Liver (tissue), 9 donors: ENCODE measurements around the gene TMCO2. TPM values are rescaled to one million over a fixed set of nuclear protein-coding genes. Genes with fewer than 3 reads are reported as not detected.
"Not testable (repeated sequence)": the region's sequence is repeated elsewhere in the genome, so short reads cannot be mapped to it uniquely, and the experiment has no call there.

Experiments used
- DNase-seq: peaks from one replicate; pipeline ENCODE4 v3.0.0-alpha.2; 2017; ENCODE audit warnings: low spot score
- H3K27ac ChIP-seq, 2 donors: one replicate each; pipeline ENCODE4 v1.7.0; 2013; ENCODE audit warnings: inconsistent platforms in 2 of 2, low read length in 2 of 2, control low read depth in 1 of 2, low read depth in 1 of 2, mild to moderate bottlenecking in 1 of 2
- H3K27me3 ChIP-seq, 4 donors: one replicate each; pipeline versions ENCODE4 v1.6.1 to v1.7.0; 2013; ENCODE audit warnings: low read length in 3 of 4, inconsistent platforms in 1 of 4, mild to moderate bottlenecking in 1 of 4, moderate library complexity in 1 of 4; ENCODE audit not compliant: control insufficient read depth in 4 of 4, insufficient read depth in 4 of 4
- H3K36me3 ChIP-seq, 4 donors: one replicate each; pipeline versions ENCODE4 v1.6.1 to v1.7.0; 2013; ENCODE audit warnings: low read length in 3 of 4, mild to moderate bottlenecking in 3 of 4, low read depth in 1 of 4, moderate library complexity in 1 of 4; ENCODE audit not compliant: control insufficient read depth in 4 of 4, insufficient read depth in 3 of 4
- H3K4me1 ChIP-seq, 4 donors: one replicate each; pipeline versions ENCODE4 v1.6.1 to v1.7.0; 2013; ENCODE audit warnings: low read length in 3 of 4, mild to moderate bottlenecking in 3 of 4, moderate library complexity in 1 of 4; ENCODE audit not compliant: control insufficient read depth in 4 of 4, insufficient read depth in 4 of 4
- H3K4me3 ChIP-seq, 3 donors: one replicate each; pipeline versions ENCODE4 v1.6.1 to v1.7.0; 2013; ENCODE audit warnings: low read length in 3 of 3, control low read depth in 1 of 3, low read depth in 1 of 3, mild to moderate bottlenecking in 1 of 3
- H3K9ac ChIP-seq, 2 donors: one replicate each; pipeline ENCODE4 v1.7.0; 2013; ENCODE audit warnings: low read length in 2 of 2, mild to moderate bottlenecking in 2 of 2, moderate library complexity in 2 of 2, control low read depth in 1 of 2, low read depth in 1 of 2
- H3K9me3 ChIP-seq, 4 donors: one replicate each; pipeline versions ENCODE4 v1.6.1 to v1.7.0; 2013; ENCODE audit warnings: low read length in 3 of 4; ENCODE audit not compliant: control insufficient read depth in 4 of 4
- EGR1 ChIP-seq, 2 donors: IDR thresholded peaks; 2 replicates each; pipeline ENCODE4 v1.6.1; 2016 to 2018; ENCODE audit warnings: antibody characterized with exemption in 2 of 2, low read depth in 2 of 2
- FOXA1 ChIP-seq: IDR thresholded peaks from 2 replicates; pipeline ENCODE4 v1.6.1; 2016; ENCODE audit warnings: antibody characterized with exemption
- FOXA2 ChIP-seq: IDR thresholded peaks from 2 replicates; pipeline ENCODE4 v1.6.1; 2016; ENCODE audit warnings: antibody characterized with exemption
- GABPA ChIP-seq, 2 donors: IDR thresholded peaks in 1 of 2; conservative IDR thresholded peaks in 1 of 2; 2 replicates each; pipeline ENCODE4 v1.6.1; 2016; ENCODE audit warnings: antibody characterized with exemption in 2 of 2, mild to moderate bottlenecking in 1 of 2, moderate library complexity in 1 of 2
- HNF4A ChIP-seq, 2 donors: conservative IDR thresholded peaks; 2 replicates each; pipeline ENCODE4 v1.6.1; 2016; ENCODE audit warnings: antibody characterized with exemption in 2 of 2, mild to moderate bottlenecking in 2 of 2
- HNF4G ChIP-seq: IDR thresholded peaks from 2 replicates; pipeline ENCODE4 v1.6.1; 2016; ENCODE audit warnings: antibody characterized with exemption
- JUND ChIP-seq, 2 donors: IDR thresholded peaks; 2 replicates each; pipeline ENCODE4 v1.6.1; 2016; ENCODE audit warnings: antibody characterized with exemption in 2 of 2
- MAX ChIP-seq: IDR thresholded peaks from 2 replicates; pipeline ENCODE4 v1.6.1; 2016; ENCODE audit warnings: antibody characterized with exemption
- NR2F2 ChIP-seq: IDR thresholded peaks from 2 replicates; pipeline ENCODE4 v1.6.1; 2016; ENCODE audit warnings: antibody characterized with exemption
- RAD21 ChIP-seq, 2 donors: IDR thresholded peaks; 2 replicates each; pipeline ENCODE4 v1.6.1; 2016; ENCODE audit warnings: antibody characterized with exemption in 2 of 2, mild to moderate bottlenecking in 2 of 2
- RXRA ChIP-seq, 2 donors: IDR thresholded peaks; 2 replicates each; pipeline ENCODE4 v1.6.1; 2017 to 2018; ENCODE audit warnings: antibody characterized with exemption in 2 of 2, mild to moderate bottlenecking in 1 of 2
- SP1 ChIP-seq: IDR thresholded peaks from 2 replicates; pipeline ENCODE4 v1.6.1; 2018; ENCODE audit warnings: antibody characterized with exemption, mild to moderate bottlenecking
- TAF1 ChIP-seq: conservative IDR thresholded peaks from 2 replicates; pipeline ENCODE4 v1.6.1; 2016; ENCODE audit warnings: antibody characterized with exemption, mild to moderate bottlenecking
- YY1 ChIP-seq: IDR thresholded peaks from 2 replicates; pipeline ENCODE4 v1.6.1; 2016; ENCODE audit warnings: antibody characterized with exemption, mild to moderate bottlenecking
- WGBS: extraction: QIAGEN DNeasy Blood & Tissue Kit; methylation state at CpG from one replicate; pipeline ENCODE4 v1.1.7; 2013; 5-methylcytosine and 5-hydroxymethylcytosine counted together
- polyA plus RNA-seq, 2 donors: library from polyadenylated mRNA; stranded (reverse) in 1 of 2; unstranded in 1 of 2; fragments of 200-250 nt in 1 of 2; fragments of >200 nt in 1 of 2; fragmentation: Nextera tagmentation in 1 of 2; extraction: Ambion mirVana in 1 of 2; gene quantifications; one replicate each; pipeline versions ENCODE4 v1.2.1 to v1.2.3, GENCODE V29; 2013 to 2015
- total RNA-seq, 2 donors: library from RNA; depleted of rRNA; stranded (reverse); fragments of >200 nt; gene quantifications; one replicate each; pipeline ENCODE4 v1.2.3, GENCODE V29; 2014
- TF ChIP-seq, protein P1 (sequence below): IDR thresholded peaks from 2 replicates; pipeline ENCODE4 v1.6.1; 2016; ENCODE audit warnings: antibody characterized with exemption
- TF ChIP-seq, protein P2 (sequence below): IDR thresholded peaks from 2 replicates; pipeline ENCODE4 v1.6.1; 2016; ENCODE audit warnings: antibody characterized with exemption, mild to moderate bottlenecking
- TF ChIP-seq, protein P3 (sequence below): IDR thresholded peaks from 2 replicates; pipeline ENCODE4 v1.6.1; 2016; ENCODE audit warnings: antibody characterized with exemption
- donor health status: healthy.
- donor health status: healthy.
- donor health status: healthy.
- donor health status: healthy.
- donor health status: healthy.

TMCO2 gene
- total and polyA plus RNA-seq, 4 donors: not detected

GRCh38 chr1:40218333-40218732 lies 29.4 kb upstream of the TMCO2 start:
- H3K9me3 ChIP-seq: no peaks in the 10 kb centered on the region
- H3K4me3 ChIP-seq: no peak overlapping the region
- 97% methylated on average over 5 of the region's 5 CpGs for WGBS
- H3K36me3 ChIP-seq: peaks cover 2 to 5% (median 2%) of the 10 kb centered on the region in 4 donors
- H3K4me1 ChIP-seq: no peaks in the 10 kb centered on the region
- H3K27me3 ChIP-seq: no peaks in the 10 kb centered on the region
- no peak for DNase-seq
- no peak overlapping the region for H3K9ac ChIP-seq
- H3K27ac ChIP-seq: no peak overlapping the region
- TF ChIP-seq FOXA1: no peak
- TF ChIP-seq RAD21 (IDR thresholded peaks at IDR 0.05): no peak
- no peak for TF ChIP-seq HNF4G
- TF ChIP-seq JUND (IDR thresholded peaks at IDR 0.05): no peak
- TF ChIP-seq TAF1: no peak
- no peak for TF ChIP-seq EGR1 (IDR thresholded peaks at IDR 0.05; ENCODE audit: low read depth in 2 of 2)
- no peak for TF ChIP-seq HNF4A (conservative IDR thresholded peaks at IDR 0.05)
- TF ChIP-seq MAX: no peak
- TF ChIP-seq, protein P1, sequence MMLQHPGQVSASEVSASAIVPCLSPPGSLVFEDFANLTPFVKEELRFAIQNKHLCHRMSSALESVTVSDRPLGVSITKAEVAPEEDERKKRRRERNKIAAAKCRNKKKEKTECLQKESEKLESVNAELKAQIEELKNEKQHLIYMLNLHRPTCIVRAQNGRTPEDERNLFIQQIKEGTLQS: no peak
- TF ChIP-seq, protein P2, sequence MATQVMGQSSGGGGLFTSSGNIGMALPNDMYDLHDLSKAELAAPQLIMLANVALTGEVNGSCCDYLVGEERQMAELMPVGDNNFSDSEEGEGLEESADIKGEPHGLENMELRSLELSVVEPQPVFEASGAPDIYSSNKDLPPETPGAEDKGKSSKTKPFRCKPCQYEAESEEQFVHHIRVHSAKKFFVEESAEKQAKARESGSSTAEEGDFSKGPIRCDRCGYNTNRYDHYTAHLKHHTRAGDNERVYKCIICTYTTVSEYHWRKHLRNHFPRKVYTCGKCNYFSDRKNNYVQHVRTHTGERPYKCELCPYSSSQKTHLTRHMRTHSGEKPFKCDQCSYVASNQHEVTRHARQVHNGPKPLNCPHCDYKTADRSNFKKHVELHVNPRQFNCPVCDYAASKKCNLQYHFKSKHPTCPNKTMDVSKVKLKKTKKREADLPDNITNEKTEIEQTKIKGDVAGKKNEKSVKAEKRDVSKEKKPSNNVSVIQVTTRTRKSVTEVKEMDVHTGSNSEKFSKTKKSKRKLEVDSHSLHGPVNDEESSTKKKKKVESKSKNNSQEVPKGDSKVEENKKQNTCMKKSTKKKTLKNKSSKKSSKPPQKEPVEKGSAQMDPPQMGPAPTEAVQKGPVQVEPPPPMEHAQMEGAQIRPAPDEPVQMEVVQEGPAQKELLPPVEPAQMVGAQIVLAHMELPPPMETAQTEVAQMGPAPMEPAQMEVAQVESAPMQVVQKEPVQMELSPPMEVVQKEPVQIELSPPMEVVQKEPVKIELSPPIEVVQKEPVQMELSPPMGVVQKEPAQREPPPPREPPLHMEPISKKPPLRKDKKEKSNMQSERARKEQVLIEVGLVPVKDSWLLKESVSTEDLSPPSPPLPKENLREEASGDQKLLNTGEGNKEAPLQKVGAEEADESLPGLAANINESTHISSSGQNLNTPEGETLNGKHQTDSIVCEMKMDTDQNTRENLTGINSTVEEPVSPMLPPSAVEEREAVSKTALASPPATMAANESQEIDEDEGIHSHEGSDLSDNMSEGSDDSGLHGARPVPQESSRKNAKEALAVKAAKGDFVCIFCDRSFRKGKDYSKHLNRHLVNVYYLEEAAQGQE: no peak
- TF ChIP-seq FOXA2: no peak
- no peak for TF ChIP-seq GABPA (IDR thresholded peaks at IDR 0.05 in 1 of 2, conservative IDR thresholded peaks at IDR 0.05 in 1 of 2)
- TF ChIP-seq SP1: no peak
- TF ChIP-seq YY1: no peak
- TF ChIP-seq, protein P3, sequence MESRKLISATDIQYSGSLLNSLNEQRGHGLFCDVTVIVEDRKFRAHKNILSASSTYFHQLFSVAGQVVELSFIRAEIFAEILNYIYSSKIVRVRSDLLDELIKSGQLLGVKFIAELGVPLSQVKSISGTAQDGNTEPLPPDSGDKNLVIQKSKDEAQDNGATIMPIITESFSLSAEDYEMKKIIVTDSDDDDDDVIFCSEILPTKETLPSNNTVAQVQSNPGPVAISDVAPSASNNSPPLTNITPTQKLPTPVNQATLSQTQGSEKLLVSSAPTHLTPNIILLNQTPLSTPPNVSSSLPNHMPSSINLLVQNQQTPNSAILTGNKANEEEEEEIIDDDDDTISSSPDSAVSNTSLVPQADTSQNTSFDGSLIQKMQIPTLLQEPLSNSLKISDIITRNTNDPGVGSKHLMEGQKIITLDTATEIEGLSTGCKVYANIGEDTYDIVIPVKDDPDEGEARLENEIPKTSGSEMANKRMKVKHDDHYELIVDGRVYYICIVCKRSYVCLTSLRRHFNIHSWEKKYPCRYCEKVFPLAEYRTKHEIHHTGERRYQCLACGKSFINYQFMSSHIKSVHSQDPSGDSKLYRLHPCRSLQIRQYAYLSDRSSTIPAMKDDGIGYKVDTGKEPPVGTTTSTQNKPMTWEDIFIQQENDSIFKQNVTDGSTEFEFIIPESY: no peak
- no peak for TF ChIP-seq RXRA (IDR thresholded peaks at IDR 0.05)
- TF ChIP-seq NR2F2: no peak

DNA sequence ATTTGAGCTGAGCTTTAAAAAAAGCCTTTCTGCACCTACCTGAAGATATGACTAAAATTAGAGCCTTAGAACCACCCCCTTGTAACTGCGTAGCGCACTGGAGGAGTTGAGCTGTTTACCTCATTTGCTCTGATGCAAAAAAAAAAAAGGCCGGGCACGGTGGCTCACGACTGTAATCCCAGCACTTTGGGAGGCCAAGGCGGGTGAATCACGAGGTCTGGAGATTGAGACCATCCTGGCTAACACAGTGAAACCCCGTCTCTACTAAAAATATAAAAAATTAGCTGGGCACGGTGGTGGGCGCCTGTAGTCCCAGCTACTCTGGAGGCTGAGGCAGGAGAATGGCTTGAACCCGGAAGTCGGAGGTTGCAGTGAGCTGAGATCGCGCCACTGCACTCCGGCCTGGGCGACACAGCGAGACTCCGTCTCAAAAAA lies 26.2 kb upstream of the TMCO2 start:
- peaks cover 2 to 15% (median 5%) of the 10 kb centered on the region in 4 donors for H3K36me3 ChIP-seq
- DNase-seq, H3K27me3 ChIP-seq, H3K9ac ChIP-seq, H3K27ac ChIP-seq, H3K4me1 ChIP-seq, H3K4me3 ChIP-seq, H3K9me3 ChIP-seq: not testable (repeated sequence)
- WGBS: 98% methylated on average over 18 of the region's 18 CpGs
